ENCODE measurements around the gene ZNF471.
A peak's percentile ranks its signal among the peaks of the same experiment; 100 is the strongest.

Gene ZNF471

DNA sequence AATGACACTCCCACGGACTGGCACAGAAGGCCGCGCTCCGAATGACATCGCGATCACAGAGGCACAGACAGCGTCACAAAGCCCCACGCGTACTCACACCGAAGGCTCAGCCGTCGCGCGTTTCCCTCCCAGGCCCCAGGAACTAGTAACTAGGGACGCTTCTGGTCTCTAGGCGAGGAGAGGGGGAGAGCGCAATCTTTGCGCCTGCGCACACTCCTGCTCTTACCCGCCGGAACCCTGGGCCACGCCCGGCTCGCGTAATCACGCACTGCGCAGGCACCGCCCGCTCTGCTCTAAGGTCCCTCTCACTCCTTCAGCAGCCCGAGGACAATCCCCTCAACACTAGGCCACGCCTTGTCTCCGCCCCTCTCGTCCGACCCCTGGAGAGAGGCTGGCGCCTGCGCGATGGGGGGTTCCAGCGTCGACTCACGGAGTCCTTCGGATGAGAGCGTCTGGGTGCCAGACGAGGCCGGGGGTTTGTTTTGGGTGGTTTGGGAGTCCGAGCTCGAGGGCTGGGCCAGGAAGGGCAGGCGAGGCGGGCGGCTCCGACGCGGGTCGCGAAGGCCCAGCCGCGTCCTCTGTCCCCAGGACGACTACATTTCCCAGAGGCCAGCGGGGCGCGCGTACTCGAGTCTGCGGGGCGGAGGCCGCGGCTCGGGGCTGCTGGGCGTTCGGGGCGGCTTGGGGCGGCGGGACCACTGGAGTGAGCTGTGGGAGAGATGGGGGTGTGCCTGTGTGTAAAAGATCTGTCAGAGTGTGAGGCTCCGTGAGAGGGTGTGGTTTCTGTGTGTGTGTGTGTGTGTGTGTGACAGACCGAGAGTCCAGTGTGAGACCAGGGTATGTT lies at the start of gene ZNF471:
Gene ZNF471, plus strand, starts transcription at position 410 of the 844 bp plus-strand sequence. CDS start 3,717 bp downstream, outside the sequence.
- DNase-seq (ENCODE audit: low spot score): peak; percentile 99

DNA sequence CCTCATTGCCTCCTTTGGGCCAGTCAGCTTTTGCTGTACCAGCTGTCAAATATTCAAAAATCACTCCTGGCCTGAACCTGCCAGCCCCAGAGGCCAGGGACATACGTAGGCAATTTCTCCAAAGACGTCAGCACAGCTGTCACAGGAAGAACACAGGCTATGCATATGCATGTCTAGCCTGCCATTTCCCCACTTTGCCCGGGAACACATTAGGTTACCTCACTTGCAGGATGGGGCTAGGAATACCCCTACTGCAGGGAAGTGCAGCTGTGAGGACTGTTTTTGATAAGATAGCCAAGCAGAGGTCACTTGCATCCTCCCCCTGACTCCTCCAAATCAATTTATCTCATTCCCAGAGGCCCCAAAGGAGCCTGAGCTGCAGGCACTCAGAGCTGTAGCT lies 33.3 kb upstream of the ZNF471 start:
- DNase-seq (ENCODE audit: low spot score): no peak

DNA sequence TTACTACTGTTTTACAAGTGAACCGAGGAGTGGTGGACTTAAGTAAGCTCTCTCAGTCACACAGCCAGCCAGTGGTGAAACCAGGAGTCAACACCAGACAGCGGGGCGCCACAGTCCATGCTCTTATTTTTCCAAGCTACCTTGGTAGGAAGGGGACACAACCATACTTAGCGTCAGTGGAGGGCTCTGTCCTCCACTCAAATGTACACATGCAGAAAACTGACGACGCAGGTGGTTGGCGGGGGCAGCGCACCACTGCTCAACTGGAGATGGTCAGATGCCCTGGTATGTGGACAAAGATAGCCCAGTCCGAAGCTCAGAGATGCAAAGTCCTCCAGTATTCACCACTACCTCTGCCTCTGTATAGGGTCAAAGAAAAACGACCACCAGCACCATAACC lies 31.6 kb upstream of the ZNF471 start:
- no peak for DNase-seq (ENCODE audit: low spot score)

DNA sequence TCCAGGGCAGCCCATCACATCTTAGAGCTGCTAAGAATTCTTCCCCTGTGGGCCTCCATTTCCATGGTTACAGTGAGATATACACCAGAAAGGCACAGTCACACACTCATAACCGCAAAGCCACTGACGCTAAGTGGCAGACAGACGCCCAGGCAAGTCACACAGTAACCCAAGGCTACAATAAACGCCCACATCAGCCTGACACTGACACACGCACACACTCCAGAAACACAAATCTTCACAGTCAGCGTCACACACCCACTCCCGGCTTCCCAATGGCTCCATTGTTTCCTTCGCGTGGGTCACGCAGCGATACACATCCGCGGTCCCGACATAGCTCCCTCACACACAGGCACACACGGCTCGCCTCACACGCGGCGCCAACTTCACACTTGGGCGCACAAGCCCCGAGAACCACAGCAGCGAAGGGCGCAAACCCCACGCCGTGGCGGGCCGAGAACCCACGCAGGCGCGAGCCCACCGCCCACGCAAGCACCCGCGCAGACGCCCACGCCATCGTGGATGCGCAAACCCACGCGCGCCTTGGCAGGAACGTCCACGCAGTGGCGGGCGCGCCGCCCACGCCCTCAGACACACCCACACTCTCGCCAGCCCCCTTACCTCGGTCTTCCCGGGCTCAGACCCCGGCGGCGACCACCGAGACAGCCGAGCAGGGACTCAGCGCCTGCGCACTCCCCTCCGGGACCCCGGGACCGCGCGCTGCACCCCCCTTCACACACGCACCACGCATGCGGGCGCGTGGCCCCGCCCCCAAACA lies 30.8 kb upstream of the ZNF471 start, which contains the start of gene ZNF667:
Gene ZNF667, minus strand, starts transcription at position 695 of the 778 bp plus-strand sequence. CDS start 14,975 bp downstream, outside the sequence.
- DNase-seq (ENCODE audit: low spot score): peak; percentile 32

DNA sequence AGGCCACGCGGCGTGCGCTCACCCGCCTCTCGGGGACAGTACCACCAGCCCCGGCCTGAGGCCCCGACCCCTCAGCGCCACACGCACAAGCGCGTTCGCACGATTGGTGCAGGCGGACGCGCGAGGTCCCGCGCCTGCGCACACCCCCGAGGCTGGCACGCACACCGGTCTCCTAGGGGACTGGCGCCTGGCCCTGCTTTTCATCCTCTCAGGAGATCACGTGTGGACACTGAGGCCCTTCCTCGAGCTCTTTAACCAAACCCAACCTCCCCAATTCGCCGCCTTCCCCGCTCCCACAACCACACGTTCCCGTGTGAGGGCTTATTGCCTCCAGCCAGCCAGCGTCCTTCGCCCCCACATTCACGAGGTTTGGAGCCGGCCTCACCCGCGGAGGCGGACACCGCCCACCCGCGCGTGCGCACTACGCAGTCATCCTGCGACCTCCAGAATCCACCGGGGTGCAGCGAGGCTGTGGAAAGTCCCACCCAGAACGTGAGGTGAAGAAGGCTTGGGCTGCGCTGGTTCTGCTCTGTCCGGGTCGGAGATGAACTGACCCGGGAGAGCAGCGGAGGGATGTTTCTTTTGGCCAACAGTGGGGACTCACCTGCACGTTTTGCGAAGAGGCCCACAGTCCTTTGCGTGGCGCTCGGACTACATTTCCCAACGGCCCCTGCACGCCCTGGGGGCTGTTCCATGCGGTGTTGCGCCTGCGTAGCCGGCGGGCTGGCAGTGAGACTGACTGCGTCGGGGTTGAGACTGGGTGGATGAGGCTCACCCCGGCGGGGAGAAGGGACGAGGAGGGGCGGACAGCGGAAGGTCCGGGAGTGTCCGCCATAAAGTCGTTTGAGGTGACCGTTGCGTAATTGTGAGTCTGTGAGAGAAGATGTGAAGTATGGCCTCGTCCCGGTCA lies 30.0 kb upstream of the ZNF471 start:
- DNase-seq (ENCODE audit: low spot score): peak; percentile 95

DNA sequence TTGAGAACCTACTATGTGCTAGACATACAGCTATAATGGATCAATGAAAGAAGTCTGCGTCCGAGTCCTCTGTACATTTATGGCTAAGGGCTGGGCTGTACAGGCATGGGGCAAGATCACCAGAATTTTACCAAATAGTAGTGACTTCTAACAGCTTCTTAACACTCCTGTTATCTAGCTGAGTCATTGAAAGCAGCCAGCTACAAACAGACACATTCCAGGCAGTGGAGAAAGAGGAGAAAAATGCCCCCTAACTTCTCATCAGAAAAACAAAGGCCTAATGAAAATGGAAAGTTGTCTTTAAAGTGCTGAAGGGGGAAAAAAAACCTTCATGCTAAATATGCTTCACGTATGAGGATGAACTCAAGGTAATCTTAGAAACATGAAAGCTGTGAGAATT lies 16.3 kb upstream of the ZNF471 start:
- no peak for DNase-seq (ENCODE audit: low spot score)

DNA sequence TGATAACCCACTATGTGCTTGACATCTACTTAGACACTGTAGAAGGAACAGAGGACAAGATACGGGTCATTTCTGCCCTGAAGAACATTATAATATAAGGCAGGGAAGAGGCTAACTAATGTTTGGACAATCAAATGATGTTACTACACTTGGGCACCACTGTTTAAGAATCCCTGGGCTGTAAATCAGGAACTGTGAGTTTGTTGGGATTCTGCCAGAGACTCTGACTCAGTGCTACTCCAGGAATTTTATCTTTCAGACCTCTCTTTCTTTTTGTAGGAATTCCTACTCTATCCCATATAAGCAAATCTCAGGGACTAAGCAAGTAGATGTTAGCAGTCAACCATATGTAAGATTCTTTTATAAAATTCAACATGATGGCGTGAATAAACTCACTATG lies 3.1 kb upstream of the ZNF471 start:
- DNase-seq (ENCODE audit: low spot score): no peak

DNA sequence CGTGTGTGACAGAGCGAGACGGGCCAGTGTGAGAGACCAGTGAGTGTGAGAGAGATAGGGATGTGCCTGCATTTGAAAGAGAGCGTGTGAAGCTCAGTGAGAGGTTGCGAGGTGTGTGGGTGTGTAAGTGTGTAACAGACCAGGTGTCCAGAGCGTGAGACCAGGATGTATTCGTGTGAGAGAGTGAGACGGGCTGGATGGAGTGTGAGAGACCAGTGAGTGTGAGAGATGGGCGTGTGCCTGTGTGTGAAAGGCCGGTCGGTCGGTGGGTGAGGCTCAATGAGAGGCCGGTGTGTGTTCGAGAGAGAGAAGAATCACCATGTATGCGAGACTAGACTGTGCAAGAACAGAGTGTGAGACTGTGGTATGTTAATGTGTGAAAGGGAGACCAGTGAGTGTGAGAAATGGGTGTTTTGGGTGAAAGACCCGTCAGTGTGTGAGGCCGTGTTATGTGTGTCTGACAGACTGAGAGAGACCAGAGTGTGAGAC lies 679 bp downstream of the ZNF471 start:
- no peak for DNase-seq (ENCODE audit: low spot score)

DNA sequence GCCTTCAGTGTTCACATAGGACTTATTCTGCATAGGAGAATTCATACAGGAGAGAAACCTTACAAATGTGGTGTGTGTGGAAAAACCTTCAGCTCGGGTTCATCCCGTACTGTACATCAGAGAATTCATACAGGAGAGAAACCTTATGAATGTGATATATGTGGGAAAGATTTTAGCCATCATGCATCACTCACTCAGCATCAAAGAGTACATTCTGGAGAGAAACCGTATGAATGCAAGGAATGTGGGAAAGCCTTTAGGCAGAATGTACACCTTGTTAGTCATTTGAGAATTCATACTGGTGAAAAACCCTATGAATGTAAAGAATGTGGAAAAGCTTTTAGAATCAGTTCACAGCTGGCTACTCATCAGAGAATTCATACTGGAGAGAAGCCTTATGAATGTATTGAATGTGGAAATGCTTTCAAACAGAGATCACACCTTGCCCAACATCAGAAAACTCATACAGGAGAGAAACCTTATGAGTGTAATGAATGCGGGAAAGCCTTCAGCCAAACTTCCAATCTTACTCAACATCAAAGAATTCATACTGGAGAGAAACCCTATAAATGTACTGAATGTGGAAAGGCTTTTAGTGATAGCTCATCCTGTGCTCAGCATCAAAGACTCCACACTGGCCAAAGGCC lies 17.7 kb downstream of the ZNF471 start:
- no peak for DNase-seq (ENCODE audit: low spot score)

DNA sequence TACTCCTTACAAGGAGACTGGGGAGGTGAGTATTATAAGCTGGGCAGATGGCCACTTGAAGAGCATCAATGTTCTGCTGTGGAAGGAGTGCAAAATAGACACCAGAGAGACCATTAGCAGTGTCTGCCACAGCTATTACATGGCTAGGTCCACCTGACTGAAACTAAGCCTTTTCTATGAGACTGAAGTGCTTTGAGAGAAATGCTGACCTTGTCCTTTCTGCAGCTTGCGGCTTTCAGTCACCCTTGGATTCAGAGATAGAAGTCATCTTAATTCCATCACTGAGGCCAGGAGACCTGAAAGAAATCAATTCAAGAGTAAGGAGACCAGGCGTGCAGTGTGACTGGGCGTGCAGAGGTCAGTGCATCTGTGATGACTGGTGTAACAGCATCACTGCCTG lies 29.8 kb downstream of the ZNF471 start:
- DNase-seq (ENCODE audit: low spot score): no peak

DNA sequence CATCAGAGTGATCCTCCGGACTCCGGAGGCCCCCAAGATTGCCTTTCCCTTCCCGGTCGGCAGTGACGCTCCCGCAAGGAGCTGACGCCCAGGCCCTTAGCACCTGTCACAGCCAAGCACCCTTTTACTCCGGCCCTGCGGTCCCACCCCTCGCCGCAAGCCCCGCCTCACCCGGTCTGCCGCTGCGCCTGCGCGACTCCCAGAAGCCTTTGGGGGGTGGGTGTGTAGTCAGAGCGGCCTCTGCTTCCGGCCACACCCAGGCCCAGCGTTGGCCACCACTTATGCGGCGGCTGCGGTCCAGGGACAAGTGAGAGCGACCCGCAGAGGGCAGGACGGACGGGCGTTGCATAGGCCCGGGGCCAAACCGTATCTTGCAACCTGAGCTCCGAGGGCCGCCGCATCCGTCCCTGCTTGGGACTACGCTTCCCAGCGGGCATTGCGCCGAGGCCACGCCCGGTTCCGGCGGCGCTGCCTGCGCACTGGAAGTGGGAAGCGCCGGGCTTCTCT lies 30.7 kb downstream of the ZNF471 start:
- peak; percentile 95 for DNase-seq (ENCODE audit: low spot score)

DNA sequence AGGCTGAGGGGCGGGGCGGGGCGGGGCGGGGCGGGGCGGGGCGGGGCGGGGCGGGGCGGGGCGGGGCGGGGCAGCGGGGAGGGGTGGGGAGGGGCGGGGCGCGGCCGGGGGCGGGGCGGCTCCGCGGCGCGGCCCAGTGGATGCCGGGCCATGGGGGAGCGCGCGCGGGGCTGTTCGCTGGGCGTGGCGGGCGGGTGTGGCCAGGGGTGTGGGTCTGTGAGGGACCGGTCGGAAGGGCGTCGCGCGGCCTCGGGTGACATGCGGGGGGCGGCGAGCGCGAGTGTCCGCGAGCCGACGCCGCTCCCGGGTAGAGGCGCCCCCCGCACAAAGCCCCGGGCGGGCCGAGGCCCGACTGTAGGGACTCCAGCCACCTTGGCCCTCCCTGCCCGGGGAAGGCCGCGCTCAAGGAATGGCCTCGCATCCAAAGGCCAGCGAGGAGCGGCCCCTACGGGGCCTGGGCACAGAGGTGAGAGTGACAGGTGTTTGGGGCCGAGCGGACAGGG lies 31.2 kb downstream of the ZNF471 start, which contains the start of gene ZFP28:
Gene ZFP28, plus strand, starts transcription at position 188 of the 503 bp plus-strand sequence. Its CDS starts 71 bp downstream, at position 259.
- DNase-seq (ENCODE audit: low spot score): no peak

DNA sequence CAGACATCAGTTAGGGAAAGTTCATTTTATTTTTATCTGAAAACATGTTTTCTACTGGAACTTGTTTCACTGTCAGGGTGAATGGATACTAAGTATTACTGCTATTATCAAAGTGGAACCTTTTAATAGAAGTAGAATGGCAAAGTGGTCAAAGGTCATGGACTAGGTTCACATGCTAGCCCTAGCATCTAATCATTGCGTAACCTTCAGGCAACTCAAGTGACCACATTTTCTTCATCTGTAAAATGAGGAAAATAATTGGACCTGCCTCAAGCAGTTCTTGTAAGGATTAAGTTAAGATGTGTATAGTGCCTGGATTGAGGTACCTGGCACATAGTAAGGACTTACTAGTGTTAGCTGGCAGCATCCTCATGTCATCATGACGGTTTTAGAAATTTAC lies 36.1 kb downstream of the ZNF471 start:
- DNase-seq (ENCODE audit: low spot score): no peak

DNA sequence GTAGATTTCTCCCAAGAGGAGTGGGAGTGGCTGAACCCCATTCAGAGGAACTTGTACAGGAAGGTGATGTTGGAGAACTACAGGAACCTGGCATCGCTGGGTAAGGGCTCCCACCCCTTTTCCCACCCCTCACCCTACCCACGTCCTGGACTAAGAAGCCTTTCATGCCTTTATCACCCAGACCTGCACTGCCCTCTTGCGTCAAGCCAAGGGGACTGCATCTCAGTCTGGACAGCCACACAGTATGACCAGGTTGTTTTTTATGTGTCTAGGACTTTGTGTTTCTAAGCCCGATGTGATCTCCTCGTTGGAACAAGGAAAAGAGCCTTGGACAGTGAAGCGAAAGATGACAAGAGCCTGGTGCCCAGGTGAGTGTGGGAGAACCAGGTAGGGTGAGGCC lies 39.9 kb downstream of the ZNF471 start:
- DNase-seq (ENCODE audit: low spot score): no peak

DNA sequence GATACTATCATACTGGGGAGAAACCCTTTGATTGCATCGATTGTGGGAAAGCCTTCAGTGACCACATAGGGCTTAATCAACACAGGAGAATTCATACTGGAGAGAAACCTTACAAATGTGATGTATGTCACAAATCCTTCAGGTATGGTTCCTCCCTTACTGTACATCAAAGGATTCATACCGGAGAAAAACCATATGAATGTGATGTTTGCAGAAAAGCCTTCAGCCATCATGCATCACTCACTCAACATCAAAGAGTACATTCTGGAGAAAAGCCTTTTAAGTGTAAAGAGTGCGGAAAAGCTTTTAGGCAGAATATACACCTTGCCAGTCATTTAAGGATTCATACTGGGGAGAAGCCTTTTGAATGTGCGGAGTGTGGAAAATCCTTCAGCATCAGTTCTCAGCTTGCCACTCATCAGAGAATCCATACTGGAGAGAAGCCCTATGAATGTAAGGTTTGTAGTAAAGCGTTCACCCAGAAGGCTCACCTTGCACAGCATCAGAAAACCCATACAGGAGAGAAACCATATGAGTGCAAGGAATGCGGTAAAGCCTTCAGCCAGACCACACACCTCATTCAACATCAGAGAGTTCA lies 46.7 kb downstream of the ZNF471 start:
- no peak for DNase-seq (ENCODE audit: low spot score)

DNA sequence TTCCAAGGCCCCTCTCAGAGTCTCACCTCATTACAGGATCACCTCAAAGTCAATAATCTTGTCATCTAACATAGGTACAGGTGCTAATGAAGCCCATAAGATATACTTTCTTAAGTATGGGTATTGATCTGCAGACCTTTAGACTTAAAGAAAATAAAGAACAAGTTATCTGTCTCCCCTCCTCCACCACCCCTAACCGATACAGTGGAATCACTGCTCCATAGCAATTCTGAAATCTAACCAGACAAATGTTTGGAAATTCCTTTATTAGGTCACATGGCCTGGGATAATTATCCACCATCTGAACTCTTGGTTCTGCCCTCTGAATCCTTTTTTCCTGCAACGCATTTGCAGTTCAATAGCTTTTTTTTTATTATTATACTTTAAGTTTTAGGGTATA lies 55.1 kb downstream of the ZNF471 start:
- DNase-seq (ENCODE audit: low spot score): no peak

DNA sequence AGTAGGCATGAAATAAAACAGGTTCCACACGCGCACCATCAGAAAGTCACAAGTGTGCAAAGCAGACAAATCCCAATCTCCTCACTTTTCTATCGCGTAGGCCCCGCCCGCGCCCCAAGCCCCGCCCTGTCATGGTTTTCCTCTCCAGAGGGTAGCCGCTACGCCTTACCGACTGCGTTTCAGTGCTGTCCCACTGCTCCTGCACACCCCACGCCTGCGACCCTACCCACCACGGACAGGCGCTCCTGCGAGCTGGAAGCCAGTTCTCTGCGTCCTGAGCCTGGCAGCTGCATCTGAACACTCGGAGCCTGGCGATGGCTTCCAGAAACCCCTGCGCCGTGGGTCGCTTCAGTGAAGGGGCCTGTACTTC lies 59.2 kb downstream of the ZNF471 start:
- DNase-seq (ENCODE audit: low spot score): peak; percentile 56

DNA sequence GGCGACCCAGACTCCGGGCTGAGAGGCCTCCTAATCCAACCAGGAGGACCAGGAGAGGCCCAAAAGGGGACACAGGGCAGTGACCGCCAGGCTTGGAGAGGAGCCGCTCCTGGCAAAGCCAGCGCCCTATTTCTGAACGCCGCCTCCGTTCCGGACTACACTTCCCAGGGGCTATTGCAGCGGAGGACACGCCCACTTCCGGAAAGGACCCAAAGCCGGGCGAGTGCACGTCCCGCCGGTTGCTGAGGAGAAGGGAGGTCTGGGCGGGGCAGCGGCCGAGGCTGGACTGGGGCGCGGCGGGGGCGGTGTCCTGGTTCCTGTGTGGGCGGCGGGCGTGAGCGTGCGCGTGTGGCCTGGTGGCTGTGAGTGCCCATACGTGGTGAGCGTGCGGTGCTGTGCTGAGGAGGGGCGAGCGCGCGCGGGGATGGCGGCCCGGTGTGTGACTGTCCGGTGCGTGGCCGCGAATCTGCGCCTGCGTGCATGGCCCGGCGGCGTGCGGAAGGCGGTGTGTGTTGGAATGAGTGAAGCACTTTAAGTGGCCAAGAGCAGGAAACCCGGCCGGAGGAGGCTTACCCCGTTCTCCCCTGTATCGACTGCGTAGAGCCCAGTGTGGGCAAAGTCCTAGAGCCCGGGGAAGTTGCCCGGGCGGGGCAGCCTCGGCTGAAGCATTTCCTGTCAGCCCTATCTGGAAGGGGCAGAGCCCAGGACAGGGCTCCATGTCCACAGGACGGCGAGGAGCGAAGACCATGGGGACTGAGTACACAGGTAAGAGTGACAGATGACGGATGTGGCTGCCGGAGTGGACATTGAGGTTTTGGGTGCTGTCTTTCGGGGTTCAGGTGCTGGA lies 59.8 kb downstream of the ZNF471 start, which contains the start of gene ZNF470:
Gene ZNF470, plus strand, starts transcription at position 195 of the 847 bp plus-strand sequence. CDS start 2,844 bp downstream, outside the sequence.
- peak; percentile 95 for DNase-seq (ENCODE audit: low spot score)

DNA sequence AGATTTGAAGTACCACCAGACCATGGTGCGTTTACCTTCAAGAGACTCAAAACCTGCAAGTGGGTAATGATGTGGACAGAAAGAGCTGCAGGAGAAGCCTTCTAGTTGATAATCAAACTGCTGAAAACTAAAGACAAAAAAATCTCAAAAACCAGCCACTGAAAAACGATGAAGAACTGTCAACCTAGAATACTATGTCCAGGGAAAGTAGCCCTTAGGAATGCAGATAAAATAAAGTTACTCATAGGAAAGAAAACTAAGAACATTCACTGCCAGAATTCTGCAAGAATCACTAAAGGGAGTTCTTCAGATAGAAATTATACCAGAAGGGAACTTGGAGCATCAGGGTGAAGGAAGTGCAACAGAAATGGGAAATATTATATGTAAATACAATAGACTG lies 64.9 kb downstream of the ZNF471 start:
- DNase-seq (ENCODE audit: low spot score): no peak

Measured in cerebellar cortex (tissue), 1 donor.